Activated T-helper 1 cell treated with anti-CD3 and anti-CD28 coated beads, Interleukin-2, amount 50 U/mL, for 16 hours (primary cell): ENCODE results near the gene OR8H2.
"Not testable (repeated sequence)": the region's sequence is repeated elsewhere in the genome, so short reads cannot be mapped to it uniquely, and the experiment has no call there.

Experiments
- DNase-seq, 2 donors: peaks; one replicate each; pipeline ENCODE4 v3.0.0-alpha.2; 2020; ENCODE audit warnings: low read depth in 1 of 2, low spot score in 1 of 2

Gene OR8H2, protein sequence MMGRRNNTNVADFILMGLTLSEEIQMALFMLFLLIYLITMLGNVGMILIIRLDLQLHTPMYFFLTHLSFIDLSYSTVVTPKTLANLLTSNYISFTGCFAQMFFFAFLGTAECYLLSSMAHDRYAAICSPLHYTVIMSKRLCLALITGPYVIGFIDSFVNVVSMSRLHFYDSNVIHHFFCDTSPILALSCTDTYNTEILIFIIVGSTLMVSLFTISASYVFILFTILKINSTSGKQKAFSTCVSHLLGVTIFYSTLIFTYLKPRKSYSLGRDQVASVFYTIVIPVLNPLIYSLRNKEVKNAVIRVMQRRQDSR

GRCh38 chr11:56103210-56103737 is at the start of gene OR8H2:
Gene OR8H2 (plus strand): TSS chr11:56103687. CDS start chr11:56105043, 1,356 bp downstream.
- no peak for DNase-seq

GRCh38 chr11:56056366-56056765 is 47.1 kb upstream of the OR8H2 start:
- DNase-seq = not testable (repeated sequence)

- not testable (repeated sequence) for DNase-seq
These were observed 45.7 kb upstream of the OR8H2 start for GRCh38 chr11:56057661-56058237.

- not testable (repeated sequence) for DNase-seq
These were observed 45.2 kb upstream of the OR8H2 start for GRCh38 chr11:56058260-56058780.

- no peak for DNase-seq
These were observed 36.5 kb upstream of the OR8H2 start for GRCh38 chr11:56066980-56067379.

DNA sequence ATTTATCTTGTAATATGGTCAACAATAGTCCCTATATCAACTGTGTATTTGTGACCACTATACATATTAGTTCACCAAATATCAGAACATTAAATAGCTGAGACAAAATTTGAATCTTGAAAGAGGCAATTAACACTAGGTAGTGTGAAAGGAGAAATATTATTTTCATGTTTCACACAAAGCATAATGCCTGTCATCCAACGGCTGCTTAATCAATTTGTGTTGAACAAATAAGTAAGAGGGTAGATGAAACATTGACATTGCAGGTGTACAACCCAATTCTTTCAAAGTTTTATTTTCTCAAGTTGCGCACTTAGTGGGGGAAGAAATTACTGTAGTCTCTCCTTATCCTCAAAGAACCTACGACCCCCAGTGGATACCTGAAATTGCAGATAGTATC is 13.8 kb upstream of the OR8H2 start:
- no peak for DNase-seq

- DNase-seq = no peak
These were observed 10.5 kb upstream of the OR8H2 start, which contains the start of gene OR8I2 for GRCh38 chr11:56093008-56093407. Gene OR8I2 (plus strand): TSS chr11:56093308. CDS start chr11:56093308, 0 bp downstream.

DNA sequence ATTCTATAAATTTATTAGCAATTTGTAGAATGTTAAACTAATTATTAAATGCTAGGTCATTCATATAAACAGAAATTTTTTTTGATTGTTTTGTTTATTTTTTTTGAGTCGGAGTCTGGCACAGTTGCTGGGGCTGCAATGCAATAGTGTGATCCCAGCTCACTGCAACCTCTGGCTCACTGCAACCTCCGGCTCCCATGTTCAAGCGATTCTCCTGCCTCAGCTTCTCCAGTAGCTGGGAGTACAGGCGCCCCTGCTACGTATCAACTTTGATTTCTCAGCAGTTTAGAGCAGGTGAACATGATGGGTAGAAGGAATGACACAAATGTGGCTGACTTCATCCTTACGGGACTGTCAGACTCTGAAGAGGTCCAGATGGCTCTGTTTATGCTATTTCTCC is 18.6 kb downstream of the OR8H2 start, which contains the start of gene OR8H3:
Gene OR8H3, plus strand, starts transcription at position 301 of the 400 bp plus-strand sequence. Its CDS starts 0 bp downstream, at position 301.
- DNase-seq = no peak

DNA sequence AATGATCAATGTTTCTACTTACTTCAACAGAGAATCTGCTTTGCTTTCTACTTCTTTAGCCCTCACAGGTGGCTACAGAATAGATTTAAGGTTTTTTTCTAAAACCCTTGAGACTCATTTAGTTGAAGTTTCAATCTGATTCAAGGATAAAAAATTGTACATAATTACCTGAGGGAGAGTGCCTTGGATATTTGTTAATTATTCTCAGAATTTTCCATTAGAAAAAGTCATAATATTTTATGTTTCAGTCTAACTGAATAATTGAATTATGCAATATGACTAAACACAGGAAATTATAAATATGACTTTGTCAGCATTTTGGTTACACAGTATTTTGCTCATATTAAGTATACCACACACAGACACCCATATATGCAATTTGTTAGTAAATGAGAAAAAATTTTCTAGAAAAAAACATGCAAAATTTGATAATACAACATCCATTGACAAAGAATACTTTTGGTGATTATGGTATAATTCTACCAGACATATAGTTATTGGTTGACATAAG is 36.7 kb downstream of the OR8H2 start, which contains the start of gene OR8J3:
Gene OR8J3, minus strand, starts transcription at position 51 of the 511 bp plus-strand sequence. CDS start 2,483 bp downstream, outside the sequence.
- no peak for DNase-seq

GRCh38 chr11:56143681-56144080 is 40.2 kb downstream of the OR8H2 start:
- DNase-seq = not testable (repeated sequence)

- DNase-seq = no peak
These were observed 47.9 kb downstream of the OR8H2 start for GRCh38 chr11:56151376-56151775.

GRCh38 chr11:56152333-56152732 is 48.8 kb downstream of the OR8H2 start:
- no peak for DNase-seq
